Breast epithelium (tissue), 3 donors: Measurements from ENCODE around the gene FAM187B.
"Not testable (repeated sequence)": the region's sequence is repeated elsewhere in the genome, so short reads cannot be mapped to it uniquely, and the experiment has no call there.

Experiments used
- POLR2A ChIP-seq: fragments of 450-650 bp; IDR thresholded peaks from one replicate; pipeline ENCODE4 v1.6.1; 2016; ENCODE audit warnings: antibody characterized with exemption, mild to moderate bottlenecking, moderate library complexity
- POLR2AphosphoS5 ChIP-seq, 3 donors: sonication (generic); formaldehyde crosslinking; IDR thresholded peaks; one replicate each; pipeline ENCODE4 v1.6.1; 2017; ENCODE audit warnings: antibody characterized with exemption in 3 of 3
- TF ChIP-seq, protein P1 (sequence below), 3 donors: fragments of 450-650 bp; IDR thresholded peaks; one replicate each; pipeline ENCODE4 v1.5.1; 2016 to 2017; ENCODE audit warnings: antibody characterized with exemption in 3 of 3, mild to moderate bottlenecking in 3 of 3, moderate library complexity in 3 of 3

- TF ChIP-seq, protein P1, sequence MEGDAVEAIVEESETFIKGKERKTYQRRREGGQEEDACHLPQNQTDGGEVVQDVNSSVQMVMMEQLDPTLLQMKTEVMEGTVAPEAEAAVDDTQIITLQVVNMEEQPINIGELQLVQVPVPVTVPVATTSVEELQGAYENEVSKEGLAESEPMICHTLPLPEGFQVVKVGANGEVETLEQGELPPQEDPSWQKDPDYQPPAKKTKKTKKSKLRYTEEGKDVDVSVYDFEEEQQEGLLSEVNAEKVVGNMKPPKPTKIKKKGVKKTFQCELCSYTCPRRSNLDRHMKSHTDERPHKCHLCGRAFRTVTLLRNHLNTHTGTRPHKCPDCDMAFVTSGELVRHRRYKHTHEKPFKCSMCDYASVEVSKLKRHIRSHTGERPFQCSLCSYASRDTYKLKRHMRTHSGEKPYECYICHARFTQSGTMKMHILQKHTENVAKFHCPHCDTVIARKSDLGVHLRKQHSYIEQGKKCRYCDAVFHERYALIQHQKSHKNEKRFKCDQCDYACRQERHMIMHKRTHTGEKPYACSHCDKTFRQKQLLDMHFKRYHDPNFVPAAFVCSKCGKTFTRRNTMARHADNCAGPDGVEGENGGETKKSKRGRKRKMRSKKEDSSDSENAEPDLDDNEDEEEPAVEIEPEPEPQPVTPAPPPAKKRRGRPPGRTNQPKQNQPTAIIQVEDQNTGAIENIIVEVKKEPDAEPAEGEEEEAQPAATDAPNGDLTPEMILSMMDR (IDR thresholded peaks at IDR 0.05): not testable (repeated sequence)
- TF ChIP-seq POLR2A; POLR2AphosphoS5 (IDR thresholded peaks at IDR 0.05): not testable (repeated sequence)
Measured at GRCh38 chr19:35239597-35239996, 11.1 kb upstream of the FAM187B start.
